ENCODE measurements around the gene ARL4A.

Gene ARL4A

GRCh38 chr7:12728192-12728538, 40.7 kb downstream of the ARL4A start:
- no peak overlapping the region for H2AFZ ChIP-seq (ENCODE audit: low read depth, low read length)
- H3K4me3 ChIP-seq (ENCODE audit: low read length), result no peak overlapping the region
- peaks cover 7% of the 10 kb centered on the region for H3K4me1 ChIP-seq (ENCODE audit: insufficient read depth, low read length)
- H3K9me3 ChIP-seq (ENCODE audit: low read length), result no peaks in the 10 kb centered on the region
- no peaks in the 10 kb centered on the region for H3K27me3 ChIP-seq (ENCODE audit: insufficient read depth, low read length)
- no peaks in the 10 kb centered on the region for H3K36me3 ChIP-seq (ENCODE audit: insufficient read depth, low read length)

- Histone ChIP-seq H2AFZ (ENCODE audit: low read depth, low read length) (no peak overlapping the region), H3K27me3 (ENCODE audit: insufficient read depth, low read length) (no peaks in the 10 kb centered on the region), H3K36me3 (ENCODE audit: insufficient read depth, low read length) (no peaks in the 10 kb centered on the region), H3K4me1 (ENCODE audit: insufficient read depth, low read length) (peaks cover 7% of the 10 kb centered on the region), H3K9me3 (ENCODE audit: low read length) (no peaks in the 10 kb centered on the region), H3K4me3 (ENCODE audit: low read length) (no peak overlapping the region)
Observed at GRCh38 chr7:12729112-12729511, 41.7 kb downstream of the ARL4A start.

GRCh38 chr7:12730523-12730922, 43.1 kb downstream of the ARL4A start:
- Histone ChIP-seq H3K36me3 (ENCODE audit: insufficient read depth, low read length) (no peaks in the 10 kb centered on the region), H3K9me3 (ENCODE audit: low read length) (no peaks in the 10 kb centered on the region)

DNA sequence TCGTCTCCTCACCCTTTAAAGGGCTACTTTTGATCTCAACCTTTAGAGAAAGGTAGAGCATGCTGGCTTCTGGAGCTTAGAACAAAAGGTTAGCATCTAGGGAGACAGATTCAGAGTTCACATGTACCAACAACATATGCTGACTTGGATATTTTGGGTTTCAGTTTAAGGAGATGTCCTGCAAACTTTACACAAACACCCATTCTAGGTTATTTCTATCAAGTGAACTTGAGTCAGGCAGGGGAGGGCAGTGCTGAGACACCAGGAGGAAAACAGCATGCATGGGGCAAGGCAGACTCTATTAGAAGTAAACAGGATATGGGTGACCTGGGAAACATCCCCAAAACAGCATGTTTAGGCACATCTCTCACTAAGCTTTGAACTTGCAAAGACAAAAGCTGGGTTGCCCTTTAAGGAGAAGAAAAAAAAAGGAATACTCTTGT, 43.8 kb downstream of the ARL4A start:
- H3K4me3 ChIP-seq (ENCODE audit: low read length), result no peak overlapping the region
- H3K4me1 ChIP-seq (ENCODE audit: insufficient read depth, low read length), result peaks cover 7% of the 10 kb centered on the region
- no peaks in the 10 kb centered on the region for H3K9me3 ChIP-seq (ENCODE audit: low read length)
- H3K27me3 ChIP-seq (ENCODE audit: insufficient read depth, low read length), result no peaks in the 10 kb centered on the region
- no peaks in the 10 kb centered on the region for H3K36me3 ChIP-seq (ENCODE audit: insufficient read depth, low read length)
- H2AFZ ChIP-seq (ENCODE audit: low read depth, low read length), result no peak overlapping the region

More at GRCh38 chr7:12730523-12730922, 43.1 kb downstream of the ARL4A start:
- Histone ChIP-seq H3K27me3 (ENCODE audit: insufficient read depth, low read length) (no peaks in the 10 kb centered on the region), H3K4me1 (ENCODE audit: insufficient read depth, low read length) (peaks cover 7% of the 10 kb centered on the region), H2AFZ (ENCODE audit: low read depth, low read length) (no peak overlapping the region), H3K4me3 (ENCODE audit: low read length) (no peak overlapping the region)

- no peak overlapping the region for H2AFZ ChIP-seq (ENCODE audit: low read depth, low read length)
- no peaks in the 10 kb centered on the region for H3K9me3 ChIP-seq (ENCODE audit: low read length)
Observed at GRCh38 chr7:12731775-12732174, 44.3 kb downstream of the ARL4A start.

DNA sequence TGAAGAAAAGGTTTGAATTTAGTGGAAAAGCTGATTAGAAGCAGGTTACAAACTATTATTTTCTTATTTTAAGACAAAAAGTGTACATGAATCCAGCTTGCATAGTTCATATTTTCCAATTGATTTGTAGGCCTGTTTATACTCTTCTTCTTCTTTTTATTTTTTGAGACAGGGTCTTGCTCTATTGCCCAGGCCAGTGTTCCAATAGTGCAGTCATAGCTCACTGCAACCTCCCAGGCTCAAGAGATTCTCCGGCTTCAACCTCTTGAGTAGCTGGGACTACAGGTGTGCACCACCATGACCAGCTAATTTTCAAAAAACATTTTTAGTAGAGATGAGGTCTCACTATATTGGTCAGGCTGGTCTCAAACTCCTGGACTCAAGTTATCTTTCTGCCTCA, 45.0 kb downstream of the ARL4A start:
- Histone ChIP-seq H3K4me3 (ENCODE audit: low read length) (no peak overlapping the region), H3K36me3 (ENCODE audit: insufficient read depth, low read length) (no peaks in the 10 kb centered on the region), H3K4me1 (ENCODE audit: insufficient read depth, low read length) (peaks cover 10% of the 10 kb centered on the region), H3K9me3 (ENCODE audit: low read length) (no peaks in the 10 kb centered on the region), H2AFZ (ENCODE audit: low read depth, low read length) (no peak overlapping the region), H3K27me3 (ENCODE audit: insufficient read depth, low read length) (no peaks in the 10 kb centered on the region)

More at GRCh38 chr7:12731775-12732174, 44.3 kb downstream of the ARL4A start:
- Histone ChIP-seq H3K4me1 (ENCODE audit: insufficient read depth, low read length) (peaks cover 7% of the 10 kb centered on the region), H3K27me3 (ENCODE audit: insufficient read depth, low read length) (no peaks in the 10 kb centered on the region), H3K36me3 (ENCODE audit: insufficient read depth, low read length) (no peaks in the 10 kb centered on the region), H3K4me3 (ENCODE audit: low read length) (no peak overlapping the region)

GRCh38 chr7:12735923-12736322, 48.5 kb downstream of the ARL4A start:
- no peak overlapping the region for H3K4me3 ChIP-seq (ENCODE audit: low read length)
- H2AFZ ChIP-seq (ENCODE audit: low read depth, low read length), result no peak overlapping the region

DNA sequence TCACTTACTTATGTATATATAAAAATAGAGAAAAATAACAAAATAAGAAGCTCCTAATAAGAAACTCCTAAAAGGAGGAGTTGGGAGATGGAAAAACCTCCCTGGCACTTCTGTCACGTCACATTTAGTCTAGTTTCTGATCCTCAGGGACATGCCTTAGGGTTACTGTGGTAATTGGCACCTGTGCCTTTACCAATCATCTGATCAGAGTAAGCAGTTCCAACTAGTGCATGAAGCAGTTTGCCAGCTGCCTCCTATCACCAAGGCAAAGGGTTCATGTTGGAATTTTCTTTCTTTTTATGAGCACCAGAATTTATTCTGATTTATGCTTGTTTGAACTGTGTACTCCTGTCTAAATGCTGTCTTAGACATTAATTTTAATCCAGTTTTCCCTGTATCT, 49.9 kb downstream of the ARL4A start:
- Histone ChIP-seq H3K4me1 (ENCODE audit: insufficient read depth, low read length) (peaks cover 7% of the 10 kb centered on the region), H2AFZ (ENCODE audit: low read depth, low read length) (no peak overlapping the region), H3K9me3 (ENCODE audit: low read length) (no peaks in the 10 kb centered on the region), H3K4me3 (ENCODE audit: low read length) (no peak overlapping the region), H3K27me3 (ENCODE audit: insufficient read depth, low read length) (no peaks in the 10 kb centered on the region), H3K36me3 (ENCODE audit: insufficient read depth, low read length) (no peaks in the 10 kb centered on the region)

More at GRCh38 chr7:12735923-12736322, 48.5 kb downstream of the ARL4A start:
- Histone ChIP-seq H3K9me3 (ENCODE audit: low read length) (no peaks in the 10 kb centered on the region), H3K36me3 (ENCODE audit: insufficient read depth, low read length) (no peaks in the 10 kb centered on the region), H3K27me3 (ENCODE audit: insufficient read depth, low read length) (no peaks in the 10 kb centered on the region), H3K4me1 (ENCODE audit: insufficient read depth, low read length) (peaks cover 12% of the 10 kb centered on the region)

GRCh38 chr7:12737836-12738235, 50.4 kb downstream of the ARL4A start:
- peaks cover 7% of the 10 kb centered on the region for H3K4me1 ChIP-seq (ENCODE audit: insufficient read depth, low read length)
- no peak overlapping the region for H2AFZ ChIP-seq (ENCODE audit: low read depth, low read length)
- no peaks in the 10 kb centered on the region for H3K36me3 ChIP-seq (ENCODE audit: insufficient read depth, low read length)
- H3K4me3 ChIP-seq (ENCODE audit: low read length), result no peak overlapping the region
- no peaks in the 10 kb centered on the region for H3K9me3 ChIP-seq (ENCODE audit: low read length)
- no peaks in the 10 kb centered on the region for H3K27me3 ChIP-seq (ENCODE audit: insufficient read depth, low read length)

GRCh38 chr7:12738665-12739064, 51.2 kb downstream of the ARL4A start:
- no peaks in the 10 kb centered on the region for H3K36me3 ChIP-seq (ENCODE audit: insufficient read depth, low read length)
- H3K27me3 ChIP-seq (ENCODE audit: insufficient read depth, low read length), result no peaks in the 10 kb centered on the region
- peaks cover 7% of the 10 kb centered on the region for H3K4me1 ChIP-seq (ENCODE audit: insufficient read depth, low read length)
- H3K9me3 ChIP-seq (ENCODE audit: low read length), result no peaks in the 10 kb centered on the region
- H3K4me3 ChIP-seq (ENCODE audit: low read length), result no peak overlapping the region
- no peak overlapping the region for H2AFZ ChIP-seq (ENCODE audit: low read depth, low read length)
